GM18868 (cell line): ENCODE results near the gene COL13A1.

Experiments used
- ATAC-seq: cut with Tn5 transposase; IDR thresholded peaks from one replicate; pipeline ENCODE4 v1.9.1; 2021; ENCODE audit warnings: mild to moderate bottlenecking, moderate library complexity; ENCODE audit not compliant: unreplicated experiment

The COL13A1 gene

GRCh38 chr10:69938541-69938991 is 136.9 kb downstream of the COL13A1 start:
- no peak for ATAC-seq

DNA sequence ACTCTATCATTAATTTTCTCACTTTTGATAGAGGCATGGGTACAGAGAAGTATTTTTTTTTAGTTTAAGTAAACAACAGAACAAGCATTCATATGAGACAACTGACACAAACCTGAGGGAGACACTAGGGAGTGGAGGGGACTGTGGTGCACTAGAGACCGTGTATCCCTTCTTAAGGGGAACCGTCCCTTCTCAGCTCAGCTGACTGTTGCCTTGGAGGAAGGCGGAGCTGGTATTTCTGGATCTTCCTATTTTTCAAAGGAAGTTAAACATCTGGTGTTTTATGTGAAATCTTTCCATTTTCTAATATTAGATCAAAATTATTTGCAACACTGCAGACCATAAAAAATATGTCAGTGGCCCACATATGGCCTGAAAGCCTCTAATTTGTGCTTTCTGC is 137.4 kb downstream of the COL13A1 start:
- no peak for ATAC-seq

GRCh38 chr10:69939481-69939880 is 137.8 kb downstream of the COL13A1 start:
- no peak for ATAC-seq

GRCh38 chr10:69941730-69942129 is 140.0 kb downstream of the COL13A1 start:
- no peak for ATAC-seq

DNA sequence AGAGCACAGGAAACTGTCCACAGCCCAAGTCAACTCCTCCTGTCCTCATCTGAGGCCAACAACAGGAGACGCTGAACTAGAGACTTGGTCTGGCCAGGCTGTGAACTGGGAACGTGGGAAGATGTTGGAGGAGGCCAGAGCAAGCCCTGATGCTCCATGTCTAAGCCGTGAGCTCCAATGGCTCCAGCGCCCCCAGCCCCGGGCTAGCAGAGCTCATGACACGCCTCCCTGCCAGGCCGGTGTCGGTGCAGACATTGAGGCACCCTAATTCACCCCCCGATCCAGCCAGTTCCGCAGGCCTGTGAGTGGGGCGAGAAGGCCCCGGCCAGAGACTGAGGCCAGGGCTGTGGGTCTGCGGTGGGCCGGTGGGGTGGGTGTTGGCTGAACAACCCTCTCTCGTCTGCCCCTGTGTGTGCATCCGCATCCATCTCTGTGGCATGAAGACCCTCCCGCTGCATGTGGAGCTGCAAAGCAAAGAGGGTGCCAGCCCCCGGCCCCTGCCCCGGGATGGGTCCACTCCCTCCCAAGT is 141.7 kb downstream of the COL13A1 start:
- ATAC-seq: no peak

DNA sequence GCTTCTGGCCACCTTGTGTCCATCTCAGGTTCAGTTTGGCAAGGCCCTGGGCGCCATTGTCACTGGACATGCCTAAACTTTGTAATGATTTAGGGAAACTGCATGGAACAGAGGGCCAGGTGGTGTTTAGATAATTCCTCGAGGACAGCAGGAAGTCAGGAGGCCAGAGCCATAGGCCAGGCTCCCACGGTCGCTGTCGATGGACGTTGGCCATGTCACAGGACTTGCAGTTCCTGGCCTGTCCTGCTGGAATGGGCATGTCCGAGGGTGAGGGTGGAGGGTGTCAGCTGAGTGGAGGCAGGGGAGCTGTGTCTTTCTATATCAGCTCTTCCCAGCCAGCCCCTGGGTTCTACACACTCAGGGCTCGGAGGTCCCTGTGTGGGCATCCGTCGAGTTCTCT is 143.1 kb downstream of the COL13A1 start:
- ATAC-seq: no peak

DNA sequence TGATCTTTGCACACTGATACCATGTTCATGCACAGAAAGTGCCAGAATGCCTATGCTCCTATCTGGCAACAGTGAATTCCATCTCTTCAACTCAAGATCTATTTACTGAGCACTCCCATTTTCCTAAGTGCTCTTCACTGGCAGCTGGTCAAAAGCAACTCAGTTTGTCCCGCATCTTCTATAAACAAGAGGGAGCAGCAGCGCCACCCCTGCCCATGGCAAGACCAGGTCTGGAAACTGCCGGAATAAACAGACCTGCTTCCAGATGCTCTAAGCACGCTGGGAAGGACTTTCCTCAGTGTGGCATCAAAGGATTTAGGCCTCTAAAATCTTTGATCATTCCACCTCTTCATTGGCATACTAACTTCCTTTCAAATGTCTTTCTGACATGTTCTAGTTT is 146.6 kb downstream of the COL13A1 start:
- no peak for ATAC-seq

DNA sequence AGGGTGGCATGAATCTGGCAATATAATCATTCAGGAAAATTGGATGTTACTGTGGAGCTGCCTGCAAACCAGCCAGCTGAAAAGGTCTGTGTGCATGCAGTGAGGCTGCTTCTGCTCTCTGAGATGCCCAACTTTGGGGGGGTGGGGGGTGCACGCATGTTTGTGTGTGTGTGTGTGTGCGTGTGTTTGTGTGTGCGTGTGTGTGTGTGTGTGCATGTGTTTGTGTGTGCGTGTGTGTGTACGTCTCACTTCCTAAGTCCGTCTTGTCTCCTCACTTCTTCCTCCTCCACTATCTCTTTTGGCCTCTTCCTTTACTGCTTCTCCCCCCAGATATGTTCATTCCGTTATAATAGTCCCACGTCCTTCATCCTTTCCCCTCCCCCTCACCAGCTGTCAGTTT is 148.1 kb downstream of the COL13A1 start:
- no peak for ATAC-seq

GRCh38 chr10:69951658-69952057 is 150.0 kb downstream of the COL13A1 start:
- ATAC-seq: peak; percentile 34

- ATAC-seq: peak; percentile 38
Measured at GRCh38 chr10:69952069-69952800, 150.5 kb downstream of the COL13A1 start.

GRCh38 chr10:69952821-69953221 is 151.1 kb downstream of the COL13A1 start:
- ATAC-seq: no peak

DNA sequence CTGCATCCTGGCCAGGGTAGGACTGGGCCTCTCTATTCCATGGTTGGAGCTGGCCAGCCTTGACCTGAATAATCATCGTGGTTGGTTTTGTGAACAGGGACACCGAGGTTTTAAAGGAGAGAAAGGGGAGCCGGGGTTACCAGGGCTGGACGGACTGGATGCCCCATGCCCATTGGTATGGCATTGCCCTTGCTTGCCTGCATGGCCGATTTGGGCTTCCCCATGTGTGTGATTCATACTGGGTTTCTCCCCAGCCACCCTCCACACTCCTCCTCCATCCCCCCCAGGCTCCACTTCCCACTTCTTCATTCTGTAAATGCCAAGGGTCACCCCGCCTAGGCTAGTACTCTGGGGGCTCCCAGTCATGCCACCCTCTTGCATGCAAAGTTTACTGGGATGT is 152.1 kb downstream of the COL13A1 start:
- peak; percentile 51 for ATAC-seq

DNA sequence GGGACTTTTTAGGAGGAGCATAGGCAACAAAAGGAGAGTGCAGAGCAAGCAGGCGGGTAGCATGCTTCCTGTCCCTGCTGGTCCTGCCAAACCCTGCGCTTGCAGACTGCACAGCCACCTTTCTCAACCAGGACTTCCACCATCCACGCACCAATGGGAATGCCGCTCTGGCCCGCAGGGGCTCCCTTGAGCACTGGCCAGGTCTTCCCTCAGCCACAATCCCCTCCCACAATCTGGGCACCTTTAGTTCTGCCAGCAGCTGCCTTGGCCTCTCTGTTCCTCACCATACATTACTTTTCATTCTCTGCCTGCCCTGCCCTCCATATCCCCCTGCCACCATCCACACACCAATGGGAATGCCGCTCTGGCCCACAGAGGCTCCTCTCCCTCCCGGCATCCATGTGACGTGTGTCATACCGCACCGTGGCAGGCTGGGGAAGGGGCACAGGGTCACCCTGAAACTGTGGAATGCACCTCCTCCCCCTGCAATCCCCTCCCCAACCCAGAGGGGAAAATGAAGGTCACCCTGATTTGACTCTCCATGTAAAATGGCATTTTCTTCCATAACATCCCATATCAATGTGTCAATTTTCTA is 153.6 kb downstream of the COL13A1 start:
- ATAC-seq: no peak

DNA sequence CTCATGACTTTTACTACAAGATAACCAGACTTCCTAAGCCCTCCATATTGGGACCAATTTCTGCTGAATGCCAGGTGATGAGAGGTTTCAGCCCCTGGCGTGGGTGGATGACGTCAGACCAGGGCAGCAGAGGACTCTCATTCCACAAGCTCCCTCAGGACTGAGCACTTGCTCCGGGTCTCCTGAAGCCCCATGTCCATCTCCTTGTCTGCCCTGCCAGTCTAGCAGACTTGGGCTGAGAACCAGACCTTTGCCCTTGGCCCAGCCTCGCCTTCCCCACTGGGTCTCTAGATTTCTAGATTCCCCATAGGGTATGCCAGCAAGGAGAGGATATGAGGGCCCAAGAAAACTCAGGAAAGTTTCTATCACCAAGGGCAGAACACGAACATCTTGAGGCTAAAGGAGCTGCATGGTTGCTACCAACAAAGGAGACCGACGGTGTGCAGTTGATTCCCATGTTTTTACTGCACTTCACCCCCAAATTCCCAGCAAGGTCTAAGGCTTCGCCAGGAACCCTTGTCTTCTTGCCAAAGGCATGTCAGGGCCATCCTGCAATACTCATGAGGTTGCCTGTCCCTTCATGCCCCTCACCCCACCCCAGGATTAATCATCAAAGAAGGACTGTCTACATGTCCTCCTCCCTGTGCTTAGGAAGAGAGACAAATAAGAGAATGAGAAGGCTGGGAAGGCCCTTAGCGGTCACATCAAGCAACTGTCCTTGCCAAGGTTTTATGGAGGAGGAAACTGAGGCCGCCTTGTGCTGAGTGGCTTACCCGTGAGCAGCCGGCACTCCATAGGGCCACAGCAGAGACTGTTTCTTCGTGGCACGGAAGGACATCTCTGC is 154.4 kb downstream of the COL13A1 start:
- no peak for ATAC-seq

- ATAC-seq: no peak
Measured at GRCh38 chr10:69956741-69957230, 155.1 kb downstream of the COL13A1 start.

- ATAC-seq: no peak
Measured at GRCh38 chr10:69957241-69957885, 155.7 kb downstream of the COL13A1 start.

DNA sequence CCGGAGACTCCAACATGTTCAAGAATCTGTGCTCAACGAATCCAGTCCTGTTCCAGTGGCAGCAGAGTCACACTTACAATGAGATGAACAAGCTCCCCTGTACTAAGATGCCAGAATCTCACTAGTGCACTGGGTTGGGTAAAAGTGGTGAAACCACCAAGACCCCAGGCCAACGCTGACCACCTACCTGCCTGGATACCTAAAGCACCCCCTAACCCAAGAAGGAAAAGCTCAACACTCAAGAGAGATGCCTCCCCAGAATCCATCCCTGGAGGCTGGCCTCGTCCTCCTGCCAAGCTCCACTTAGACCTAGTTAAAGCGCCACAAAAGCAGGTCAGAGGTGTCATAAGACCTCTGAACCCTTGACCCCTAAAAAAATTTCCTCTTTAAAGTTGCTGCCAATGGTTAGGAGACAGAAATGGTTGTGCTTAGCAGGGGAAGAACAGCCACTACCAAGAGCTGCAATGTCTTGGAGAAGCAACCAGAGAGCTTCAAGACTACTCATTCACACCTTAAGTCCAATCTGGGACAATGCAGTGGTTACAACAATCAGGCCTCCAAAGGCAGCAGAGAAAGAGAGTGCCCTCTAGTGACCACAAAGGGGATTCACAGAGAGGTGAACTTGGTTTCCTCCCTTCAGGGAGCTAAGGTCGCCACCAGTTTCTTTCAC is 156.3 kb downstream of the COL13A1 start:
- ATAC-seq: peak; percentile 42

GRCh38 chr10:69958556-69958902 is 156.8 kb downstream of the COL13A1 start:
- ATAC-seq: no peak

GRCh38 chr10:69959911-69960310 is 158.2 kb downstream of the COL13A1 start:
- ATAC-seq: no peak

GRCh38 chr10:69960606-69960987 is 158.9 kb downstream of the COL13A1 start:
- ATAC-seq: no peak
